NT2/D1 (cell line): ENCODE results near the gene ARMCX4.

Source experiments
- DNase-seq: peaks from one replicate; pipeline ENCODE4 v3.0.0-alpha.2; 2011; ENCODE audit warnings: low read depth, low spot score
- H3K27me3 ChIP-seq: 2 replicates; pipeline ENCODE4 v1.6.0; 2011; ENCODE audit warnings: mild to moderate bottlenecking; ENCODE audit not compliant: insufficient read length, insufficient read depth
- H3K36me3 ChIP-seq: 2 replicates; pipeline ENCODE4 v1.6.1; 2011; ENCODE audit warnings: mild to moderate bottlenecking, low read length, mixed read lengths; ENCODE audit not compliant: insufficient read depth, insufficient read length
- H3K4me1 ChIP-seq: 2 replicates; pipeline ENCODE4 v1.5.1; 2011; ENCODE audit not compliant: insufficient read depth, insufficient read length
- H3K4me3 ChIP-seq: 2 replicates; pipeline ENCODE4 v1.5.1; 2011; ENCODE audit warnings: low read depth; ENCODE audit not compliant: insufficient read length
- H3K9ac ChIP-seq: 2 replicates; pipeline ENCODE4 v1.6.0; 2011; ENCODE audit warnings: low read depth; ENCODE audit not compliant: insufficient read length
- H3K9me3 ChIP-seq: 2 replicates; pipeline ENCODE4 v1.5.1; 2011; ENCODE audit warnings: mild to moderate bottlenecking, low read length; ENCODE audit not compliant: insufficient read depth
- SUZ12 ChIP-seq: IDR thresholded peaks from 2 replicates; pipeline ENCODE4 v1.6.1; 2011; ENCODE audit not compliant: insufficient read length, insufficient read depth; ENCODE audit errors: extremely low read depth
- YY1 ChIP-seq: IDR thresholded peaks from 2 replicates; pipeline ENCODE4 v1.6.1; 2011; ENCODE audit not compliant: insufficient read length, insufficient read depth
- ZNF274 ChIP-seq: IDR thresholded peaks from 2 replicates; pipeline ENCODE4 v1.6.1; 2011; ENCODE audit warnings: mild to moderate bottlenecking, low read depth, low read length

The ARMCX4 gene

DNA sequence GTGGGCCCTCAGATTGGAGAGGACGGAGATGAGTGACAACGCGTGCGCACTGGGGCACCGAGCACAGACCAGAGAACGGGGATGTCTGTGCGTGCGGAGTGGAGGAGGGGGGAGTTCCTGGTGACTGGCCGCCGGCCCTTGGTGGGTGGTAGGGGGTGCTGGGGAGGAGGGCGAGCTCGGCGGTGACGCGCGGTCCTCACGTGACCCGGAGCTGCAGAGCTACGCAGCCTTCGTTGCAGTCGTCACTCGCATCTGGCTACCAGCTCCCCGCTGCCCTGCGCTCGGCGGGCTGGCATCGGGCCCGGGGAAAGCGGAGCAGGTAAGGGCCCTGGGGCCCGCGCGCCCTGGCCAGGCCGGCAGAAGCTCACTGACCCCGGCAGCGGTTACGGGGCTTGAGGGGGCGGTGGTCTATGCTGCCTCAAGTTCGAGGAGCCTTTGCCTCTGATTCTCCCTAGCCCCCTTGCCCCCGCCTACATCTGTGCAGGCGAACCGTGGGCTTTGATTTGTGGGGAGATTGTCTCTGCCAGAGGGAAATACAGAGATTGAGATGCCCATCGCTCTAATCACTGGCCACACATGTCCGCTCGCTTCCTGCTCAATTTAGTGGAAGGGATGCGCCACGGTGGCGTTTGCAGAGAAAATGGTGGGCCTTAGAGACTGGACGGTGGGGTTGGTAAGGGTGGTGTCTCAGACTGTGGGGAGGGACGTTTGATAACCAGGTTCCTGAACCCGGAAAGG, at the start of gene ARMCX4:
ARMCX4 (plus strand) TSS at position 245 of the 738 bp plus-strand sequence. CDS start 3,134 bp downstream, outside the sequence.
- no peaks in the 10 kb centered on the region for H3K27me3 ChIP-seq
- peak within 1 kb of the TSS; percentile 88 for H3K4me3 ChIP-seq
- peak within 1 kb of the TSS; percentile 89 for H3K9ac ChIP-seq
- no peaks in the 10 kb centered on the region for H3K4me1 ChIP-seq
- DNase-seq, result no peak
- no peak for TF ChIP-seq SUZ12
- no peak for TF ChIP-seq ZNF274
- TF ChIP-seq YY1, result no peak
- peaks cover 38% of the 10 kb centered on the region for H3K36me3 ChIP-seq
- H3K9me3 ChIP-seq, result no peaks in the 10 kb centered on the region

DNA sequence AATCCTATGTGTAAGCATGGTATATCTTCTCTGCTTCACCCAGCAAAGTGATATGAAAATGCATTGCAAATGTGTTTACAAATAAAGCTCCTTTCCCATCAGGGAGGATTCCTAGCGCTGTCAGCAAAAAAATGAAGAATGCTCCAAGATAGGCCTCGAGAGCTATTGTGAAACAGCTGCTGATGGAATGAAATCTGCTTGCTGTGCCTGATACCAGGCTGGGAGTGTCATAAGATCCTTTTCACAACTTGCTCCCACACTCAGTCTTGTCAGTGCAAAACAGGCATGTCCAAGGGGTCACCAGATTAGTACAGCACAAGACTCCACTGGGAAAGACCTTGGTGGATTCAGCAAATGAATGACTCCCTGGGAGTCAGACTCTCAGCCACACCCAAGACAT, 43.2 kb upstream of the ARMCX4 start:
- no peak for DNase-seq
- Histone ChIP-seq H3K4me1 (no peaks in the 10 kb centered on the region), H3K27me3 (no peaks in the 10 kb centered on the region), H3K9ac (no peak overlapping the region), H3K36me3 (peaks cover 41% of the 10 kb centered on the region), H3K4me3 (no peak overlapping the region), H3K9me3 (peaks cover 10% of the 10 kb centered on the region; the same call in 1 of the 2 replicates)
- TF ChIP-seq YY1, result no peak
- TF ChIP-seq ZNF274, result no peak
- no peak for TF ChIP-seq SUZ12

DNA sequence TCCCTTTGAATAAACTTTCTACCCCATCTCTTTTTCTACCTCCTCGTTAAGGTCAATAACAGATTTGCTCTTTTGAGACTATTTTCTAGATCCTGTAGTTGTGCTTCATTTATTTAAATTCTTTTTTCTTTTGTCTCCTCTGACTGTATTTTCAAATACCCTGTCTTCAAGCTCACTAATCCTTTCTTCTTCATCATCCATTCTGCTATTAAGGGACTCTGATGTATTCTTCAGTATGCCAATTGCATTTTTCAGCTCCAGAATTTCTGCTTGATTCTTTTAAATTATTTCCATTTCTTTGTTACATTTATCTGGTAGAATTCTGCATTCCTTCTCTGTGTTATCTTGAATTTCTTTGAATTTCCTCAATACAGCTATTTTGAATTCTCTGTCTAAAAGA, 36.0 kb upstream of the ARMCX4 start:
- no peaks in the 10 kb centered on the region for H3K27me3 ChIP-seq
- DNase-seq, result no peak

DNA sequence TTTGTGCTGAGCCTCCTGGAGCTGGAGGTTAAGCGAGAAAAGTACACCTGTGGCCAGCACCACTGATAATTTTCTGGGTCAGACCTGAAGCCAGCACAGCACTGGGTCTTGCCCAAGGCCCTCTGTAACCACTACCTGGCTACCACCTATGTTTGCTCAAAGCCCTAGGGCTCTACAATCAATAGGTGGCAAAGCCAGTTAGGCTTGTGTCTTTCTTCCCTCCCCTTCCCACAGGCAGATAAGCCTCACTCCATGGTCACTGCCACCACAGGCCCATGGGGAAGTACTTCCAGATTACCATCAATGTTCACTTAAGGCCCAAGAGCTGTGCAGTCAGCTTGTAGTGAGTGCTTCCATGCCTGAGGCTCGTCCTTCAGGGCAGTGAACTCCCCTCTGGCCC, 35.2 kb upstream of the ARMCX4 start:
- no peaks in the 10 kb centered on the region for H3K4me1 ChIP-seq
- H3K4me3 ChIP-seq, result no peak overlapping the region
- DNase-seq, result no peak
- no peak for TF ChIP-seq ZNF274
- no peak for TF ChIP-seq YY1
- no peak for TF ChIP-seq SUZ12
- no peak overlapping the region for H3K9ac ChIP-seq
- H3K9me3 ChIP-seq, result no peaks in the 10 kb centered on the region
- H3K27me3 ChIP-seq, result no peaks in the 10 kb centered on the region
- peaks cover 27% of the 10 kb centered on the region for H3K36me3 ChIP-seq

More for the DNA sequence above, 36.0 kb upstream of the ARMCX4 start:
- Histone ChIP-seq H3K4me1 (no peaks in the 10 kb centered on the region), H3K36me3 (peaks cover 23% of the 10 kb centered on the region), H3K4me3 (no peak overlapping the region), H3K9ac (no peak overlapping the region), H3K9me3 (no peaks in the 10 kb centered on the region)
- TF ChIP-seq ZNF274, result no peak
- TF ChIP-seq SUZ12, result no peak
- TF ChIP-seq YY1, result no peak

DNA sequence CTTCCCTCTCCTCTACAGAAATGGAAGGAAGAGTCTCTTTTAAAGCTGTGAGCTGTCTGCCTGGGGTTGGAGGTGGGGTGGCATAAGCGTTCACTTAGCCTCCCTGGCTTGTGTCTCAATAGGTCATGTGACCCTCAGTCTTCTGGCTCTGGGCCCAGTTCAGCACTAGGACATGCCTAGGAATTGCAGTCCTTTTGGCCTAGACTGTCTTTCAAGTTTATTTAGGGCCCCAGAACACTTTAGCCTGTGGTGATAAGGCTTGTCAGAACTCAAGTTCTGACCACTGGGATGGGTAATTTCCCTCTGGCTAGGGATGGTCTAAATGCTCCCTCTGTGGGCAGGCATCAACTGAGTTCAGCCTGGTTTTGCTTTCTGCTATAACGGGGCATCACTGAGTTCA, 34.3 kb upstream of the ARMCX4 start:
- TF ChIP-seq YY1 (no peak), SUZ12 (no peak), ZNF274 (no peak)
- no peak overlapping the region for H3K4me3 ChIP-seq
- no peaks in the 10 kb centered on the region for H3K4me1 ChIP-seq
- no peaks in the 10 kb centered on the region for H3K9me3 ChIP-seq
- H3K36me3 ChIP-seq, result peaks cover 23% of the 10 kb centered on the region
- no peak overlapping the region for H3K9ac ChIP-seq
- DNase-seq, result no peak
- no peaks in the 10 kb centered on the region for H3K27me3 ChIP-seq

DNA sequence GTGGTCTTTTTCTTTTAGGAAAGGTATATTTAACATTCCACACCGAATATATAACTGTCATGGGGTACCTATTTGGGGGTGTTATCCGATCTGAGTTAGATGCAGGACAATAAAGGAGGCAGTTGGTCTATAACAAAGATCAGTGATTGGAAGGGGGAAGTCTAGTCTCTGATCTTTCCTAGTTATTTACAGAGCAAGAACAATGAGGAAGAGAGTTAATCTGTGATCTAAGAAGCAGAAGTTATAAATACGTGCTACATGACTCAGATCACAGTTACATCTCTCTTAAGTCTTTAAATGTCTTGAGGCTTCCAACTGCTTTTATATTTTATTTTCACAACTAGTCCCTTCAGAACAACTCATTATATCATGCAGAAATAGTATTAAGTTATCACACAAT, 33.2 kb upstream of the ARMCX4 start:
- Histone ChIP-seq H3K27me3 (no peaks in the 10 kb centered on the region), H3K36me3 (peaks cover 17% of the 10 kb centered on the region), H3K4me1 (no peaks in the 10 kb centered on the region), H3K9me3 (no peaks in the 10 kb centered on the region), H3K9ac (no peak overlapping the region), H3K4me3 (no peak overlapping the region)
- no peak for DNase-seq
- TF ChIP-seq ZNF274, result no peak

DNA sequence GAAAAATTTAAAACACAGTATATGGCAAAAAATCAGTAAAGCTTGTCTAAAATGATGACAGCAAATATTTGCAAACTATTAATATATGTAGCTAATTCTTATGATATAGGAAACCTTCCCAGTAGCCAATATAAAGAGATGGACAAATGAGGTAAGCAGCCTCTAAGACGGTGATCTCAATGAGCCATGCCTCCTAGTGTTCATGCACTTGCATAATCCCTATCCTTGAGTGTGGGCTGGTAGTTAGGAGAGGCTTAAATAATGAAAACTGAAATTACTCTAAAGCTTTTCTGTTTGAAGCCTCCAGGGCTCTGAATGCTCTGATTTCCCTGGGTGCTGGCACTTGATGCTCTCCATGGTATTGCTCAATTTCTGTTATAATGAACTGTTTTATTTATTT, 24.6 kb upstream of the ARMCX4 start:
- no peak for DNase-seq
- peaks cover 3% of the 10 kb centered on the region for H3K36me3 ChIP-seq

More for the DNA sequence above, 24.6 kb upstream of the ARMCX4 start:
- no peak overlapping the region for H3K4me3 ChIP-seq
- H3K9ac ChIP-seq, result no peak overlapping the region
- TF ChIP-seq SUZ12 (no peak), YY1 (no peak), ZNF274 (no peak)
- H3K4me1 ChIP-seq, result no peaks in the 10 kb centered on the region
- no peaks in the 10 kb centered on the region for H3K9me3 ChIP-seq
- H3K27me3 ChIP-seq, result no peaks in the 10 kb centered on the region
